AG04450 (cell line): ENCODE data around the gene CTRL. TPM values are rescaled to one million over a fixed set of nuclear protein-coding genes. Genes with fewer than 3 reads are reported as not detected.
A peak's percentile ranks its signal among the peaks of the same experiment; 100 is the strongest.
"Not testable (repeated sequence)": the region's sequence is repeated elsewhere in the genome, so short reads cannot be mapped to it uniquely, and the experiment has no call there.

Experiments
- CTCF ChIA-PET: fragments of 300-600, 350-600 bp; formaldehyde crosslinking; extraction: SDS; loops from one replicate; lab custom pipeline; 2022; ENCODE audit warnings: antibody characterized with exemption, inconsistent platforms; lab: Charles Lee
- POLR2A ChIA-PET: fragments of 350-600 bp; formaldehyde crosslinking; extraction: SDS; loops from one replicate; lab custom pipeline; 2021; ENCODE audit warnings: antibody characterized with exemption, inconsistent platforms; lab: Yijun Ruan, JAX
- DNase-seq: peaks from one replicate; pipeline ENCODE4 v3.0.0-alpha.2; 2011; ENCODE audit warnings: low read depth, low spot score
- H3K27ac ChIP-seq: one replicate; pipeline ENCODE4 v1.5.1; 2012; ENCODE audit warnings: low read depth, low read length, control low read depth
- H3K27me3 ChIP-seq: one replicate; pipeline ENCODE4 v1.6.0; 2012; ENCODE audit warnings: low read length; ENCODE audit not compliant: control insufficient read depth, insufficient read depth
- H3K4me3 ChIP-seq: 2 replicates; pipeline ENCODE4 v1.5.1; 2011; ENCODE audit warnings: mild to moderate bottlenecking, low read depth, low read length, control low read depth
- H3K9me3 ChIP-seq: 2 replicates; pipeline ENCODE4 v1.5.1; 2012; ENCODE audit warnings: low read length; ENCODE audit not compliant: control insufficient read depth, insufficient read depth
- polyA plus RNA-seq: library from polyadenylated mRNA; depleted of rRNA; stranded (reverse); fragments of >200 nt; gene quantifications from 2 replicates; pipeline ENCODE4 v1.2.3, GENCODE V29; 2011
- TF ChIP-seq, protein P1 (sequence below): IDR thresholded peaks from 2 replicates; pipeline ENCODE4 v1.5.1; 2011; ENCODE audit warnings: low read depth, low read length, control low read depth, inconsistent platforms

Gene CTRL
- polyA plus RNA-seq, 1 experiment = 0.14 TPM

GRCh38 chr16:67976205-67976604, 44.5 kb upstream of the CTRL start:
- Histone ChIP-seq H3K4me3 (no peak overlapping the region), H3K9me3 (no peaks in the 10 kb centered on the region; the same call in 1 of the 2 replicates), H3K27me3 (peaks cover 20% of the 10 kb centered on the region), H3K27ac (no peak overlapping the region)
- ChIA-PET POLR2A (no interaction called here), CTCF (no interaction called here)
- TF ChIP-seq, protein P1, sequence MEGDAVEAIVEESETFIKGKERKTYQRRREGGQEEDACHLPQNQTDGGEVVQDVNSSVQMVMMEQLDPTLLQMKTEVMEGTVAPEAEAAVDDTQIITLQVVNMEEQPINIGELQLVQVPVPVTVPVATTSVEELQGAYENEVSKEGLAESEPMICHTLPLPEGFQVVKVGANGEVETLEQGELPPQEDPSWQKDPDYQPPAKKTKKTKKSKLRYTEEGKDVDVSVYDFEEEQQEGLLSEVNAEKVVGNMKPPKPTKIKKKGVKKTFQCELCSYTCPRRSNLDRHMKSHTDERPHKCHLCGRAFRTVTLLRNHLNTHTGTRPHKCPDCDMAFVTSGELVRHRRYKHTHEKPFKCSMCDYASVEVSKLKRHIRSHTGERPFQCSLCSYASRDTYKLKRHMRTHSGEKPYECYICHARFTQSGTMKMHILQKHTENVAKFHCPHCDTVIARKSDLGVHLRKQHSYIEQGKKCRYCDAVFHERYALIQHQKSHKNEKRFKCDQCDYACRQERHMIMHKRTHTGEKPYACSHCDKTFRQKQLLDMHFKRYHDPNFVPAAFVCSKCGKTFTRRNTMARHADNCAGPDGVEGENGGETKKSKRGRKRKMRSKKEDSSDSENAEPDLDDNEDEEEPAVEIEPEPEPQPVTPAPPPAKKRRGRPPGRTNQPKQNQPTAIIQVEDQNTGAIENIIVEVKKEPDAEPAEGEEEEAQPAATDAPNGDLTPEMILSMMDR = no peak
- no peak for DNase-seq

DNA sequence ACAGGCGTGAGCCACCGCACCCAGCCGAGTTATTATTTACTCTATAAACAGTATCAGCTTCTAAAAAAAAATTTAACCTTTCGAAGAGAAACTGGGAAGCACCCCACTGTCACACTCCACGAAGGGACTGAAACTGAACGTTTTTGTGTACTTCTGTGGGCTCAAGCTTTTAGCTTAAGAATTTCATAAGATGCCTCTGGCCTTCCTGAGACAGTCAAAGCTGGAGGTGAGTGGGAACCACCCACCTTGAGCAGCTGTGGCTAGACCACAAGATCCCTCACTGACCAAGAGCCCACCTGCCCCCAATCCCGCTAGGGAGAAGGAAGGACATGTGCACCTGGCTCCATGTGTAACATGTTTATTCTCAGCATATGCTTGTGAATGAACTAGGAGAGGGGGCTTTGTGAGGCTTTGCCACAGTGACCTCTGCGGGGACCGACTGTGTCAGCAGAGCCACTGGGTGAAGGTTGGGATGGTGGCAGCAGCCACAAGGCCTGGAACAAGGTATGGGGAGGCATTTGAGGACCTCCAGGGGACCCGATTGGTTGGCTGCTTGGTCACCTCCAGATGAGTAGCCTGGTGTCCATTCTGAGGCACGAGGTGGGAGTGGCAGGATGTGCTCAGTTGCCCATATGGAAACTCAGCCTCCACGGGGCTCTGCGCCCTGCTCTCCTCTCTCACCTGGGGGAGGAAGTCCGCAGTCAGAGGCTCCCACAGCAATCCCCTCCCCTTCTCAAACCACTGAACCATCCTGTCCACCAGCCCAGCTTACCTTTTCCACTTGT, 43.9 kb upstream of the CTRL start:
- DNase-seq = no peak
- H3K27me3 ChIP-seq = peaks cover 20% of the 10 kb centered on the region
- POLR2A ChIA-PET = no interaction called here
- no peak overlapping the region for H3K4me3 ChIP-seq
- CTCF ChIA-PET = no interaction called here
- no peaks in the 10 kb centered on the region; the same call in 1 of the 2 replicates for H3K9me3 ChIP-seq
- TF ChIP-seq, protein P1 = no peak
- H3K27ac ChIP-seq = no peak overlapping the region

DNA sequence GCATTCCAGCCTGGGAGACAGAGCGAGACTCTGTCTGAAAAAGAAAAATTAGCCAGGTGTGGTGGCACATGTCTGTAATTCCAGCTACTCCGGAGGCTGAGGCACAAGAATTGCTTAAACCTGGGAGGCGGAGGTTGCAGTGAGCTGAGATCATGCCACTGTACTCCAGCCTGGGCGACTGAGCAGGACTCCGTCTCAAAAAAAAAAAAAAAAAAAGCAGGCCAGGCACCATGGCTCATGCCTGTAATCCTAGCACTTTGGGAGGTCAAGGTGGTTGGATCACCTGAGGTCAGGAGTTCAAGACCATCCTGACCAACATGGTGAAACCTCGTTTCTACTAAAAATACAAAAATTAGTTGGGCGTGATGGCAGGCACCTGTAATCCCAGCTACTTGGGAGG, 40.6 kb upstream of the CTRL start:
- POLR2A ChIA-PET, H3K27me3 ChIP-seq: not testable (repeated sequence)

GRCh38 chr16:67971111-67971510, 39.4 kb upstream of the CTRL start:
- ChIA-PET POLR2A (no interaction called here), CTCF (no interaction called here)
- Histone ChIP-seq H3K27me3 (peaks cover 4% of the 10 kb centered on the region), H3K4me3 (no peak overlapping the region), H3K9me3 (no peaks in the 10 kb centered on the region; the same call in 1 of the 2 replicates), H3K27ac (no peak overlapping the region)
- TF ChIP-seq, protein P1 = no peak
- no peak for DNase-seq

More for the DNA sequence above, 40.6 kb upstream of the CTRL start:
- CTCF ChIA-PET = interaction anchor here (0.7 kb wide), 1 partner anchor 79 kb away, joined by 6 read pairs; no protein-coding TSS in a partner anchor
- not testable (repeated sequence) for H3K27ac ChIP-seq, H3K9me3 ChIP-seq, H3K4me3 ChIP-seq, DNase-seq

GRCh38 chr16:67969254-67970039, 37.8 kb upstream of the CTRL start:
- peak overlapping the region; percentile 89 for H3K4me3 ChIP-seq
- H3K9me3 ChIP-seq = no peaks in the 10 kb centered on the region; the same call in 1 of the 2 replicates
- ChIA-PET CTCF (interaction anchor here (0.7 kb wide), 1 partner anchor 24 kb away, joined by 3 read pairs; no protein-coding TSS in a partner anchor), POLR2A (interaction anchor here (1.8 kb wide), 1 partner anchor 10 kb away, joined by 9 read pairs; no protein-coding TSS in a partner anchor)
- DNase-seq = no peak
- TF ChIP-seq, protein P1 = no peak
- no peaks in the 10 kb centered on the region for H3K27me3 ChIP-seq
- no peak overlapping the region for H3K27ac ChIP-seq
